ENCODE measurements around the gene HTR3C.
"Not testable (repeated sequence)": the region's sequence is repeated elsewhere in the genome, so short reads cannot be mapped to it uniquely, and the experiment has no call there.

Gene HTR3C, protein sequence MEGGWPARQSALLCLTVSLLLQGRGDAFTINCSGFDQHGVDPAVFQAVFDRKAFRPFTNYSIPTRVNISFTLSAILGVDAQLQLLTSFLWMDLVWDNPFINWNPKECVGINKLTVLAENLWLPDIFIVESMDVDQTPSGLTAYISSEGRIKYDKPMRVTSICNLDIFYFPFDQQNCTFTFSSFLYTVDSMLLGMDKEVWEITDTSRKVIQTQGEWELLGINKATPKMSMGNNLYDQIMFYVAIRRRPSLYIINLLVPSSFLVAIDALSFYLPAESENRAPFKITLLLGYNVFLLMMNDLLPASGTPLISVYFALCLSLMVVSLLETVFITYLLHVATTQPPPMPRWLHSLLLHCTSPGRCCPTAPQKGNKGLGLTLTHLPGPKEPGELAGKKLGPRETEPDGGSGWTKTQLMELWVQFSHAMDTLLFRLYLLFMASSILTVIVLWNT

DNA sequence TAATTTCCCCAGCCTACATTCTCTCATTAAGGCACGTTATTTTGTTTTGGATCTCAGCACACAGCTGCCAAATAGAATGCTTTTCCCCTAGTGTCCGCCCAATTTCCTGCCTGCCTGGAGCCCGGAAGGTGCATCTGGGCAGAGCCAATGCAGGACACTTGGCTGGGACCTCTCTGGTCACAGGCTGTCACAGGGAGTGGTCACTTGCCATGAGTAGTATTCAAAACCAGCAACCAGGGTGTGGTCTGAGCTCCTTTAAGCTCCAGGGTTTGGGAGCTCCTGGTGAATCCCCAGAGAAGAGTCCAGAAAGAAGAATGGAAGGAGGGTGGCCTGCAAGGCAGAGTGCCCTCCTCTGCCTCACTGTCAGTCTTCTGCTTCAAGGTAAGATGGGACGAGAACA is at the start of gene HTR3C:
TSS of gene HTR3C (plus strand) at position 281 of the 400 bp plus-strand sequence. CDS start at position 315, 34 bp downstream.
- no peak for DNase-seq (ENCODE audit: low spot score)

DNA sequence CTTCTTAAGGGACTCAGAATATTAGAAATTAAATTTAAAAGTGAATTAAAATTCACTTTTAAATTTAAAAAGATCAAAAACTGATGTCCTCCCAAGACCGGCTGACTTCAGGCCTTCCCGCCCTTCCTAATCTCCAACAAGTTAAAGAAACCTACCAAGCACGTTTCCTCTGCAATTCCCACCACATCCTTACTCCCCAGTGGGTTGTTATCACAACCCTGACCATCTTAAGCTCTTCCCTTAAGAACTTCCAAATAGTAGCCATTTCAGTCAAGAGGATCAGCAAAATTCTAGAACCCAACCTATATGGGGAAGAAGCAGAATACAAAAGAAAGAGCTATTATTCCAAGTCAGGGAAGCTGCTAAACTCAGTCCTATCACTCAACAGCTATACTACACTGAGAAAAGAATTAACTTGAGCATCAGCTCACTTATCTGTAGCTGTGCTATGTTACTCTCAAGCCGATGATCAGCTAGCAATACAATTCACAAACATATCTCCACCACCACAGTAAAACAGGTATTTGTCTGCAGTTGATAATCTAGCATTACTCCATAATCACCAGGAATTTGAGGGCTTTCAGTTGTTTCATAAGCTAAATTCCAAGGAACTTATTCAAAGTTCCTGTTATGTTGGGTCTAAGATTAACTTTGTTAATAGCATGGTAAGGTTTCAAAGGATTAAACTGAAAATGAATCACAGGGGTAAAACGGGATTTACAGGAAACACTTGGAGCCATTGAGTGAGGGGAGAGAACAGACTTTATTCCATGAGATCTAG is 49.5 kb upstream of the HTR3C start:
- no peak for DNase-seq (ENCODE audit: low spot score)

DNA sequence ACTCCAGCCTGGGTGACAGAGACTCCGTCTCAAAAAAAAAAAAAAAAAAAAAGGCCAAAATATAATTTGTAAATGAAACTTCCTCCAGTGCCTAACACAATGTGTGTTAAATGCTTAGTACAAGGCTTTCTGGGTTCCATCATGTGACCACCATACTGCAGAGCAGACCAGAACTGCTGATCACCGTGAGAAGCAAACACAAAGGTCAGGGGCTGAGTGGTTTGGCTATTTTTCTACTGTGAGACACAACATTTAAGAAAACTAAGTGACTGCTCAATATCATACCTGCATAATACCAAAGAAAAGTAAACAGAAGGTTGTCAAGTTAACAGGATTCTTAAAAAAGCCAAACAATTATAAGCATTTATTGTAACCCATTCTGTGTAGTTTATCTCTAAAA is 48.4 kb upstream of the HTR3C start:
- DNase-seq (ENCODE audit: low spot score): peak; percentile 51

DNA sequence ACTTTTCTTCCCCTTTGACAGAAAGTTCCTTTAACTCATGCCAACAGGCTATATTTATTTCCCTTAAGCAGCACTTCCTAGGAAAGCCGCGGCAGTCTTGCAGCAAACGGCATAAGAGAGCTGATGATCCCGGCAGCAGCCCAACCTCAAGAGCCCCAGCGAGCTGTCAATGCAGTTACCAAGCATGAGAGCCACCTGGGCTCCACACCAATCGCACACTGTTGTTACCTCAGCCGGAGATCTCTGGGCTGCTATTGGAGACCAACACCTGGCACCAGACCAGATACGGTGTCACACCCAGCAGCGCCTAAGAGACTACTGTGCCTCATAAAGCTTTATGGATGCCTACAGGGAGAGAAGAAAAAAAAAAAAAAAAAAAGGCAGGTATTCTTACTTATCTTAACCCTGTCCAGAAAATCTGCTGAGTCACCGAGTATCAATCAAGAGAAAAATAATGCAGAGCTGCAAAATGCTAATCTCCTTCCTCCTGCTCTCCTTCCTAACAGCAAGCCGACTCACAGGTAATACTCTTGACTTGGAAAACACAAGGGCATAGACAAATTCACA is 46.8 kb upstream of the HTR3C start:
- DNase-seq (ENCODE audit: low spot score): peak; percentile 62

DNA sequence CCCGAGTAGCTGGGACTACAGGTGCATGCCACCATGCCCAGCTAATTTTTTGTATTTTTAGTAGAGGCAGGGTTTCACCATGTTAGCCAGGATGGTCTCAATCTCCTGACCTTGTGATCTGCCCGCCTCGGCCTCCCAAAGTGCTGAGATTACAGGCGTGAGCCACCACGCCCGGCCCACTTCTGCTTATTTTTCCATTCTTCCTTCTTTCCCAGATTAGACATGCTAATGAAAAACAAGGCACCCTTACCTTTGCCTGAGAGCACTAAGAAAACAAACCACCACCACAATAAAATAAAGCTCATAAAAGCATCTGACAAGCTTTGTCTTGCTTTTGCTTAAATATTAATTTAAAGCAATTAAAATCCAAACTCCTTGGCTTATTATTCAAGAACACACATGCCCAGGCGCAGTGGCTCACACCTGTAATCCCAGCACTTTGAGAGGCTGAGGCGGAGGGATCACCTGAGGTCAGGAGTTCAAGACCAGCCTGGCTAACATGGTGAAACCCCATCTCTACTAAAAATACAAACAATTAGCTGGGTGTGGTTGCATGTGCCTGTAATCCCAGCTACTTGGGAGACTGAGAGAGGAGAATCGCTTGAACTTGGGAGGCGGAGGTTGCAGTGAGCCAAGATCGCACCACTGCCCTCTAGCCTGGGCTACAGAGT is 45.6 kb upstream of the HTR3C start:
- not testable (repeated sequence) for DNase-seq (ENCODE audit: low spot score)

DNA sequence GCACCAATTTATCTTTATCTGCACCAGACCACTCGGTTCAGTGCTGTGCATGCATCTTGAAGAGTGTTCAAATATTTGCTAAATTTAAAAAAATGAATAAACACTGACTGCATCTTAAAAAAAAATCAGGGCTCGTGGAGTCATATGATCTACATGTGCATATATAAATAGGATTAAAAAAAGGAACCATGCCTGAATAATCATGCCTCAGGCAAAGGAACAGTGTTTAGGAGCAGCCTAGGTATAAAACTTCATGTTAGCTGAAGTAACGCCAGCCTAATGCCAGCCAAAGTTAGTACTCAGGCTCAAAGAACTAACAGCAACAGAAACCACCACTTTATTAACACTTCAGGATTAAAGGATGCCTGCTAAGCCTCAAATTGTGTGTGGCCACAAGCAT is 44.7 kb upstream of the HTR3C start:
- DNase-seq (ENCODE audit: low spot score): no peak

DNA sequence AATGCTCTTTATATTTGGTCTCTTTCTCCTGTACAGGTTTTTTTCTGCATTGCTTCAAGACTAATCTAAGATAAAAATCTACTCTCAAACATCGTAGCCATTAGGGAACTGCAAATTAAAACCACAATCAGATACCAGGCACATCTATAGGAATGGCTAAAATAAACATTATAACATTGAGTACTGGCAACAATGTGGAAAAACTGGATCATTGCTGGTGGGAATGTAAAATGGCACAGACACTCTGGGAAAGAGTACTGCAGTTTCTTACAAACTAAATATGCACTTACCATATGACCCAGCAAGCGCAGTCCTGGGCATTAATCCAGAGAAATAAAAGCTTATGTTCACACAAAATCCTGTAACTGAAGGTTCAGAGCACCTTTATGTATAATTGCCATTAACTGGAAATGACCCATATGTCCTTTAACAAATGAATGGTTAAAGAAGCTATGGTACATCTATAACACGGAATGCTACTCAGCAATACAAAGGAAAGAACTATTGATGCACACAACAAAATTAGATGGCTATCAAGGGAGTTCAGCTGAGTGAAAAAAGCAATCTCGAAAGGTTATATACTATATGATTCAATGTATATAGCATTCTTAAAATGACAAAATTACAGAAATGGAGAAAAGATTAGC is 41.5 kb upstream of the HTR3C start:
- no peak for DNase-seq (ENCODE audit: low spot score)

DNA sequence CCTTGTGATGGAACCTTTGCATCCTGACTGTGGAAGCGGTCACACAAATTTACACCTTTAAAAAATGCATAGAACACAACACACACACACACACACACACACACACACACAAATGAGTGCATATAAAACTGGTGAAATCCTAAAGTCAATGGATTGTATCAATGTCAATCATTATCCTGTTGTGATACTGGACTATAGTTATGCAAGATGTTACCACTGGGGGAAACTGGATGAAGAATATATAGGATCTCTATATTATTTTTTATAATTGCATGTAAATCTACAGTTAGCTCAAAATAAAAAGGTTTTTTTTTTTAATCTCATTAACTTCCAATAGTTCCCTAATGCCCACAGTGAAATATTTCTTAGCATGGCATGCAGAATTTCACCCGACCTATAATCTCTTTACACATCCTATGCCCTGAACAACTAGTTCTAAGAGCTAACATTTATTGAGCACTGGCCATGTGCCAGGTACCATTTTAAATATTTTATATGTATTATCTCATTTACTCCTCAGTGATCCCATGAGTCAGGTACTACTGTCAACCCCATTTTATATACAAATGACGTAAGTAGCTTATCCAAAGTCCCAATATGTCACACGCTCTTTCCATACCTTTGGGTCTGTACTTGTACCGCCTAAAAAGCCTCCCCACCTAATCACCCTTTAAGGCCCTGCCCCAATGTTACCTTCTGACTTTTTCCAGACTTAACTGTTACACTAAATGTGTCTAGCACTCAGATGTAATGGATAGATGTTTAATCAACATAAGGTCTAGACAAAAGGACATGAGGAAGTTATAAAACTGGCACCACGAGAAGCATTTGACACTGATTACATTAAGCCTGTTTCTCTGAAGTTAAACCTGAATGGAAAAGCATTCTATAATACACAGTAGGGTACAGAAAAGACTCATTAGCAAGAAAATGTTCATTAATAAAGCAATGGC is 40.6 kb upstream of the HTR3C start:
- no peak for DNase-seq (ENCODE audit: low spot score)

DNA sequence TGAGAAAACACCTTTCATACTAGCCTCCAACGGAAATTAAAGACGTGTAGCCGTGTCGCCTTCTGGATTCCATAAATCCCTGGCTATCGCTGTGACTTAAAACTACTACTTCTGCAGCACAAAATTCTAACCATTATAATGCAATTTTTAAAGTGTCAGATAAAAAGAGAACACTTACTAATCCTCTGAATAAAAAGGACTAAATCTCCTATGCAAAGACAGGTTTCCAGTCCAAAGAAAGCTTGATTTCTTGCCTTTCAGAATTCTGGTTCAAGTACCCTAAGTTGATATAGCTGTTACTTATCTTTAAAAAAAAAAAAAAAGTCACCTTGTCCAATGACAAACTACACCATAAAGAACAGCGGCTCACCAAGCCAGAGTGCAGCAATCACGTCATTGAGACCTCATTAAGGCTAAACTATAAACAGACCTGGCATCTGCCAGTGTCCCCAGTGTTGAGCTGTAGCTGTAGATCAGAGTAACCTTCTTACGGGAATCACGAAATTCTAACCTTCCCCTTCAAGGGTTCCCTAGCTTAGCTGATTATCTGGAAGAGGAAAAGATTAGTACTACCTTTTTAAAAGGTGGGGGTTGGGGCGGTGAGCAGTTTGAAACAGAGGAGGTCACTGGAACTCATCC is 37.3 kb upstream of the HTR3C start:
- DNase-seq (ENCODE audit: low spot score): no peak

DNA sequence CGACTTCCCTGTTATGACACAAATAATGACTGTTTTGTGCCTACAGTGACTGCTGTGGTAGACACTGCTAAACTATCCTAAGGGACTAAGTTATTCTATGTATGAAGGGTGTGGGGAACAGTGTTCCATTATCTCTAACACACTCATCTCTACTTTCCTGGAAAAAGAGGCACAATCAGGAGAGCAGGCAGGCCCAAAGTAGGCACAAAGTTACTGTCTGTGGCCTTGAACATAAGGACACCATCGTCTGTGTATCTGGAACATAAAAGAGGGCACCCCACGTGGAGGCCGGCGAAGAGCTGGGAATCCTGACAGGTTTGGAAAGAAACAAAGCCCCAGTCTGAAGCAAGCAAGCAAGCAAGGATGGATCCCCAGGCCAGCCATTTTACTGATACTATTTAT is 36.7 kb upstream of the HTR3C start:
- peak; percentile 20 for DNase-seq (ENCODE audit: low spot score)

DNA sequence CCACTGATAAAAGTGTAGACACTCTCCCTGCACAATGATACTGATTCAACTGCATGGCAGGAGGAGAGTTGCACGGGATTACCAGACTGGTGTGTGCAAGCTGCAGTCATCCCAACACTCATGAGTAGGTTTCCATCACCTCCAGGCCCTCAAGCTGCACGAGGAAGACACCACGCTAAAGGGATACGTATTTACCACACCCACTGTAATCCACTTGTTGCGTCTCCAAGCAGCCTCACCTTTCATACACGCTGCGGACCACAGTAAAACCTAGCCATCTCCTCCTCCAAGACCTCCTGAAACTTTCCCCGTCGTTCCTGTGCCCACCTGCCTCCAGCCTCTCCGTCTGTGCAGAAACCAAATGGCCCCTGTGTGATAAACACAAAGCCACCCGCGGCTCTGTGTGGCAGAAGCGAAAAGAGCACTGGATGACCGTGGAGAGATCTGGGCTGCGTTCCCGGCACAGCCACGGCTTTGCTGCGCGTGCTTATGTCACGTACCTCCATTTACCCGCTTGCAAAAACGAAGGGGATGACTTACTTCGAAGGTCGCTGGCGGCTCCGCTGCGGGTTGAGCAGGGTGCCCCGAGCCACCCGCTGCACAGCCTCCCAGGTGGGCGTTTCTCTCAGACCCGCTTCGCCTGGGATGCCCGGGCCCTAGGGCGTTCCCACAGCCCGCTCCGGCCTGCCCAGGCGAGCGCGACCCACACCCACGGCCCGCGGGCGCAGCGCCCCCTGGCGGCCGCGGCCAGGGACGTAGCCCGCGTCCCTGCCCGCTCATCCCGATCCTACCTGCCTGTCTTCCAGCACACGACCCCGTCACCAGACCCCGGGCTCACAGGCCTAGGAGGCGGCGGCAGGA is 35.8 kb upstream of the HTR3C start:
- peak; percentile 71 for DNase-seq (ENCODE audit: low spot score)

DNA sequence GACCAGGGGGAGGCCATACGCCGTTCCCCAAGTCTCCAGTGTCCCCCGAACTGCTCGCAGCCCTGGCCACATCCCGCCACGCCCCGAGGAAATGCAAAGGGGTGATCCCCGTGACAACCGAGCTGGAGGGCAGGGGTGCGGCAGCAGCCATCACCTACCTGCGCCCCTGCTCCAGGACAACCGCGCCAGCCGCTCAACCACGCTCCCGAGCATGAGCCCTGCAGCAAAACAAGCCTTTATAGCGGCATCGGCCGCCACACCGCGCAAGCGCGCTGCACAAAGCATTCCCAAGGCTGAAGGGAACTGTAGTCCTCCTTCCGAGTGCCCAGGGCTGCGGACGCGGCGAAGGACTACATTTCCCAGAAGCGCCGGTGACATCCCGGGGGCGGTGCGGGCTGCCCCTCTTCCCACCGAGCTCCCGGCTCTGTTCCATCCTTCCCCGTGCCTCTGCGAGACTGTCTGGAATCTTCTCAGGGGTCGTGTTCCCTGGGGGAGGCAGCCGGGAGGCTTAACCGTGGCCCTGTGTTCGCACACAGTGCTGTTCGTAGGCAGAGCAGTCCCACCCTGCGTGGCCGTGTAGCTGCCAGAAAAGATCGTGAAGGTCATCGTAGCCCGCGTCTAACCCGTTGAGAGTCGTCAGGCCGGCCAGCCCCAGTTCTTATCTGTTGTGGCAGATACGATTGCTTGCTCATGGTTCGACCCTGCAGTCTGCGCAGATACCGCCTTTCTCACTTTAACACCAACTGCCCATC is 35.0 kb upstream of the HTR3C start, which contains the start of gene ABCC5:
TSS of gene ABCC5 (minus strand) at position 213 of the 752 bp plus-strand sequence. CDS start 3,492 bp downstream, outside the sequence.
- peak; percentile 98 for DNase-seq (ENCODE audit: low spot score)

DNA sequence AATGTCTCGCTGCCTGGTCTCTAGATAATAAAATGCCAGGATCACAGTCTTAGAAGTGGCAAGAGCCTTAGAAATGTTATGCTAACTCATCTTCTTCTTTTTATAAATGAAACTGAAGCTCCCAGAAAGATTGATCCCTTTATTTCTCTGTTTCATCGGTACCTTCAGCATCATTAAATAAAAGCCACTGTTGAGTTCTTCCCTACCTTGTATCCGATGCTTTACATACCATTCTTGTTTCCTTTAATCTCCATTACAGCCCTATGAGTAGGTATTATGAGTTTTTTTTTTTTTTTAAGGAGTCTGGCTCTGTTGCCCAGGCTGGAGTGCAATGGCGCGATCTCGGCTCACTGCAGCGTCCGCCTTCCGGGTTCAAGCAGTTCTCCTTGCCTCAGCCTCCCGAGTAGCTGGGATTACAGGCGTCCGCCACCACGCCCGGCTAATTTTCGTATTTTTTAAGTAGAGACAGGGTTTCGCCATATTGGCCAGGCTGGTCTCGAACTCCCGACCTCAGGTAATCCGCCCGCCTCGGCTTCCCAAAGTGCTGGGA is 34.3 kb upstream of the HTR3C start:
- no peak for DNase-seq (ENCODE audit: low spot score)

DNA sequence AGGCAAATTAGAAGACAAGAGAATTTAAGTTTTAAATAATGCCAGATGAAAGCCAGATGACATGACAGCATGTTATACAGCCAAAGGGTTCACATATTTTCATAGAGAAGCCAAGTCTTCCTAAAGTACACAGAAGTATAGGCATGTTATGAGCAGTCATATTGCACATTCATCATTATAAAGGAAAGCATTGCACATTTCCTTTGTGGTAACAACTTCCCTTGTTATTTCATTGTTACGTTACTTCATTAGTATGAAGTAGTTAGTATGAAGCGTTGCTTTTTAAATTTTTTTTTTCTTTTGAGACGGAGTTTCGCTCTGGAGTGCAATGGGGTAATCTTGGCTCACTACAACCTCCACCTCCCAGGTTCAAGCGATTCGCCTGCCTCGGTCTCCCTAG is 30.5 kb upstream of the HTR3C start:
- DNase-seq (ENCODE audit: low spot score): no peak

DNA sequence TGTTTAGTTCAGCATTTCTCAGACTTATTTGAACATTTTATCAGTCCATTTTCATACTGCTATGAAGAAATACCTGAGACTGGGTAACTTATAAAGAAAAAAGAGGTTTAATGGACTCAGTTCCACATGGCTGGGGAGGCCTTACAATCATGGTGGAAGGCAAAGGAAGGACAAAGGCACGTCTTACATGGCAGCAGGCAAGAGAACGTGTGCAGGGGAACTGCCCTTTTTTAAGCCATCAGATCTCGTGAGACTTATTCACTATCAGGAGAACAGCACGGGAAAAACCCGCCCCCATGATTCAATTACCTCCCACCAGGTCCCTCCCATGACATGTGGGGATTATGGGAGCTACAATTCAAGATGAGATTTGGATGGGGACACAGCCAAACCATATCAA is 27.6 kb upstream of the HTR3C start:
- DNase-seq (ENCODE audit: low spot score): not testable (repeated sequence)

DNA sequence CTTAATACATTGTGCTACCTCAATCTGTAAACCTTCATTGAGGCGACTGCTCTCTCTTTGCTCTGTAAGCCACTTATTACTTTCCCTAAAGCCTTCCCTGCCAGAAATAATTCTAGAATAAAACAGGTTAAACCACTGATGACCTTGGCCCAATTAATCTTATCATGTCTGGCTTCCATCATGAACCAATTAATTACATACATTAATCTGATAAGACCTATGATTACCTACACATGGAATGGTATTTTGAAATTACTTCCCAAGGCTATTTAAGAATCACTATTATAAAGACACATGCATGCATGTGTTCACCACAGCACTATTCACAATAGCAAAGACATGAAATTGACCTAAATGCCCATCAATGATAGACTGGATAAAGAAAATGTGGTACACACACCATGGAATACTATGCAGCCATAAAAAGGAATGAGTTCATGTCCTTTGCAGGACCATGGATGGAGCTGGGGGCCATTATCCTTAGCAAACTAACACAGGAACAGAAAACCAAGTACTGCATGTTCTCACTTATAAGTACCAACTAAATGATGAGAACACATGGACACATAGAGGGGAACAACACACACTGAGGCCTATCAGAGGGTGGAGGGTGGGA is 24.5 kb upstream of the HTR3C start:
- DNase-seq (ENCODE audit: low spot score): not testable (repeated sequence)

DNA sequence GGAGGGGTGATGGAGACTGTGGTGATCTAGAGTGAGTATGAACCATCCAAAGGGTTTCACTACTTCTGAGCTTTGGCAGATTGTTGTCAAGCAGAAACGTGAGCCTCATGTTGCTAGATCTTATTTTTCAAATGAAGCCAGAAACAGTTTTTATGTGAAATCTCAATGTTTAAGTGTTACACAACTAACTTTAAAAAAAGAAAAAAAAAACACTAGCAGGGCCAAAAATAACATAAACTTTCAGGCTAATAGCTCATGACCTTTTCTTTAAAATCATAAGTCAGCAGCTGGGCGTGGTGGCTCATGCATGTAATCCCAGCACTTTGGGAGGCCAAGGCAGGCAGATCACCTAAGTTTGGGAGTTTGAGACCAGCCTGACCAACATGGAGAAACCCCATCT is 23.4 kb upstream of the HTR3C start:
- DNase-seq (ENCODE audit: low spot score): no peak
